PC-9 (cell line): ENCODE results near the gene VWA3B.

Experiments
- CTCF ChIP-seq: fragments of 200-600 bp; sonication (generic); conservative IDR thresholded peaks from 2 replicates; pipeline ENCODE4 v1.6.1; 2017; ENCODE audit warnings: mixed run types, antibody characterized with exemption, mild to moderate bottlenecking, moderate library complexity
- EZH2 ChIP-seq: fragments of 200-600 bp; sonication (generic); IDR thresholded peaks from 2 replicates; pipeline ENCODE4 v1.8.0; 2017; ENCODE audit warnings: antibody characterized with exemption, low read depth

- TF ChIP-seq CTCF, result no peak
- no peak for TF ChIP-seq EZH2
Observed at GRCh38 chr2:98058191-98058975, 28.6 kb upstream of the VWA3B start.
